ENCODE results near the gene SNRPD2.

DNA sequence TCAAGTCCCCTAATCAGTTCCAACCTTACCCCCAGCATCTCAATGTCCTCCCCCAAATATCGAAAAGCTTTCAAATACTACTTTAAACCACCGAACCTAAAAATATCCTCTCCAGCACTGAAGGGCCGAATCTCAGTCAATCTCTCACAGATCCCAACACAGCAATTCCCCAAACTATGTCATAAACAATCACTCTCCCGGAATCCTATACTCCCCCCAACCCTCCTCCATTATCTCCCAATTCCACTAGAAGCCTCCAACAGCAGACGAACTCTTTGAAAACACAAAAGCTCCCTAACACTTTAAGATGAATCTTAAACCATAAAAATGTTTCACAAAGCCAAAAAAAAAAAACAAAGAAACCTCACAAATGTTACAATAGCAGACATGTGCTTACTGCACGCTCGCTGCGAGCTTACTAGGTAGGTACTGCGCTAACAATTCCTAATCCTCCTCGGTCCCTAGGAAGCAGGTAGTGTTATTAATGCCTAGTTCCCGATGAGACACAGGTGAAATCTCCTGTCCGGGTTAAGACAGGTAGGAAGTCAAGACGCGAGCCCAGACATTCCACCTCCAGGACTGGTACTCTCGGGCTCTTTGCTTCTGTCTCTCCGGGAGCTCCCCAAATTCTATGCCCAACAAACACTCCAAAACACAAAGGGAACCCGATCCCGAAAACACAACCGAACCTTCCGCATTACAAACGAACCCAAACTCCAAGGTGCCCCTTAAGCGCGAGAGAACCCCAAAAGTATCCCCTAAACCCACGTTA lies 24.8 kb upstream of the SNRPD2 start:
- TF ChIP-seq, protein P1, sequence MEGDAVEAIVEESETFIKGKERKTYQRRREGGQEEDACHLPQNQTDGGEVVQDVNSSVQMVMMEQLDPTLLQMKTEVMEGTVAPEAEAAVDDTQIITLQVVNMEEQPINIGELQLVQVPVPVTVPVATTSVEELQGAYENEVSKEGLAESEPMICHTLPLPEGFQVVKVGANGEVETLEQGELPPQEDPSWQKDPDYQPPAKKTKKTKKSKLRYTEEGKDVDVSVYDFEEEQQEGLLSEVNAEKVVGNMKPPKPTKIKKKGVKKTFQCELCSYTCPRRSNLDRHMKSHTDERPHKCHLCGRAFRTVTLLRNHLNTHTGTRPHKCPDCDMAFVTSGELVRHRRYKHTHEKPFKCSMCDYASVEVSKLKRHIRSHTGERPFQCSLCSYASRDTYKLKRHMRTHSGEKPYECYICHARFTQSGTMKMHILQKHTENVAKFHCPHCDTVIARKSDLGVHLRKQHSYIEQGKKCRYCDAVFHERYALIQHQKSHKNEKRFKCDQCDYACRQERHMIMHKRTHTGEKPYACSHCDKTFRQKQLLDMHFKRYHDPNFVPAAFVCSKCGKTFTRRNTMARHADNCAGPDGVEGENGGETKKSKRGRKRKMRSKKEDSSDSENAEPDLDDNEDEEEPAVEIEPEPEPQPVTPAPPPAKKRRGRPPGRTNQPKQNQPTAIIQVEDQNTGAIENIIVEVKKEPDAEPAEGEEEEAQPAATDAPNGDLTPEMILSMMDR (conservative IDR thresholded peaks at IDR 0.05), result no peak
- no peak for TF ChIP-seq ZFX (IDR thresholded peaks at IDR 0.05)
